Measurements from ENCODE around the gene ASCC3.

Gene ASCC3

DNA sequence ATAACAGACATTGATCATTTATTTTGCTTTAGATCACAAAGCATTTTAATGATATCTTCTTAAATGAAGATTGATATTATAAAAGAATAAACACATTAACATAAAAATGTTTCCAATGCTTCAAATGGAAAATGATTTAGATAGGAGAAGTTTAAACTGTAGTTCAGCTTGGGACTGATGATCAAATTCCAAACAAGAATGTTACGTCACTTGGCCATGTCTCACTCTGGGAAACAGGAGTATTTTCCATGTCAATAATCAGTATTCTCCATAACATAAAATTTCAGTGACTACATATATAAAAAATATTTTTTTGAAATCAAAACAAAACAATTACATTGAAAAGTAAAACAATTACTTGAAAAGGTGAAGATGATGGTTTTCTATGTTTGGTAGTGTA, 363.5 kb downstream of the ASCC3 start:
- Histone ChIP-seq H3K27me3 (ENCODE audit: control insufficient read depth, insufficient read depth, low read length) (no peaks in the 10 kb centered on the region), H3K4me1 (ENCODE audit: control insufficient read depth, insufficient read depth, low read length) (no peaks in the 10 kb centered on the region), H3K9me3 (ENCODE audit: control insufficient read depth, insufficient read depth, low read length) (no peaks in the 10 kb centered on the region), H3K4me3 (ENCODE audit: low read depth, low read length) (no peak overlapping the region), H3K9ac (ENCODE audit: low read depth, low read length) (no peak overlapping the region), H3K27ac (ENCODE audit: low read depth, low read length) (no peak overlapping the region), H3K36me3 (ENCODE audit: control insufficient read depth, insufficient read depth, low read length) (peaks cover 15% of the 10 kb centered on the region)

DNA sequence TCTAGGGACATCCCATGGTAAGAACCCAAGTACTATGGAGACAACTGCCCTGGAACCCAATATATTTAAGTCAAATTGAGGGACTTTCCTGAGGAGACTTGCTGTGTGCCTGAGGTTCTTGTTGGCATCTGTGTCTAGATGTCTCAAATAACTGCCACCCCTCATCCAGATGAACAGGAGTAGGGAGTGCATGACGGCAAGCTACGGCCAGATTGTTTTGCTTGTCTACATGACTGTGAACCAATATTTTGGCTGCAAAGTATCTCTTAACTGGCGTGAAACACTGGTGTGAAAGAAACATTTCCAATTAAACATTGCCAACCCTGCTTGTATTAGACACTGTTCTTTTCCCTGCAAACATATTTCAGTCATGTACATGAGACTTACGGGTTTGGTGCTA, 364.0 kb downstream of the ASCC3 start:
- peaks cover 20% of the 10 kb centered on the region for H3K36me3 ChIP-seq (ENCODE audit: control insufficient read depth, insufficient read depth, low read length)
- no peaks in the 10 kb centered on the region for H3K9me3 ChIP-seq (ENCODE audit: control insufficient read depth, insufficient read depth, low read length)
- H3K27ac ChIP-seq (ENCODE audit: low read depth, low read length), result no peak overlapping the region
- H3K27me3 ChIP-seq (ENCODE audit: control insufficient read depth, insufficient read depth, low read length), result no peaks in the 10 kb centered on the region
- no peak overlapping the region for H3K9ac ChIP-seq (ENCODE audit: low read depth, low read length)
- no peak overlapping the region for H3K4me3 ChIP-seq (ENCODE audit: low read depth, low read length)
- H3K4me1 ChIP-seq (ENCODE audit: control insufficient read depth, insufficient read depth, low read length), result no peaks in the 10 kb centered on the region

- H3K9me3 ChIP-seq (ENCODE audit: control insufficient read depth, insufficient read depth, low read length), result no peaks in the 10 kb centered on the region
- no peak overlapping the region for H3K27ac ChIP-seq (ENCODE audit: low read depth, low read length)
- H3K27me3 ChIP-seq (ENCODE audit: control insufficient read depth, insufficient read depth, low read length), result no peaks in the 10 kb centered on the region
- H3K4me1 ChIP-seq (ENCODE audit: control insufficient read depth, insufficient read depth, low read length), result no peaks in the 10 kb centered on the region
- peaks cover 36% of the 10 kb centered on the region for H3K36me3 ChIP-seq (ENCODE audit: control insufficient read depth, insufficient read depth, low read length)
- H3K9ac ChIP-seq (ENCODE audit: low read depth, low read length), result no peak overlapping the region
- no peak overlapping the region for H3K4me3 ChIP-seq (ENCODE audit: low read depth, low read length)
Observed at GRCh38 chr6:100514660-100515059, 366.5 kb downstream of the ASCC3 start.

DNA sequence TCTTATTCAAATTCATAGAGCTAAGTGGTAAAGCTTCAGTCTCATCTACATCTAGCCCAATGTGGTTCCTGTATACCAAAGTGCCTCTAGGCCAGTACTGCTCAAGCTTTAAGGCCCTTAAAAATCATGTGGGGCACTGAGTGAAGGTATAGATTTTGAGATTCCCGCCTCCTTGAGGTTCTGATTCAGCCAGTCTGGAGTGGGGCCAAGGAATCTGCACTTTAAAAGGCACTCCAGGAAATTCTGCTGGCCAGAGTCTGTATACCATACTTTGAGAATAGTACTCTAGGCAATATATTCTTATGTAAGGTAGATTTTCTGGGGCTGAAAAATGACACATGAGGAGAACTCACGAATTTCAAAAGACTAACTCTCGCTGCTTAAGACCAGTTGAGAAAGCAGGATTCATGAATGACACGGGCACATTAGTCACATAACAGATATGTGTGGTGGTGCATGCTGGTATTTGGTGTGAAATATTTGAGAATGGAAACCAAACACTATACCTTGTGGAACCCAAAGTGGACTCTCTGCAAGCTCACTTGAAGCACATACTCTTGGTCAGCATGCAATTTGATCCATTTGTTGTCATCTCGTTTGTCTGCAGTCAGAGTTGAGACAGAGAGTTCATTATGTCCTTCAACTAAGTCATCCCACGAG, 368.8 kb downstream of the ASCC3 start:
- no peak overlapping the region for H3K27ac ChIP-seq (ENCODE audit: low read depth, low read length)
- no peak overlapping the region for H3K9ac ChIP-seq (ENCODE audit: low read depth, low read length)
- no peaks in the 10 kb centered on the region for H3K27me3 ChIP-seq (ENCODE audit: control insufficient read depth, insufficient read depth, low read length)
- no peaks in the 10 kb centered on the region for H3K4me1 ChIP-seq (ENCODE audit: control insufficient read depth, insufficient read depth, low read length)
- no peak overlapping the region for H3K4me3 ChIP-seq (ENCODE audit: low read depth, low read length)
- H3K9me3 ChIP-seq (ENCODE audit: control insufficient read depth, insufficient read depth, low read length), result no peaks in the 10 kb centered on the region
- H3K36me3 ChIP-seq (ENCODE audit: control insufficient read depth, insufficient read depth, low read length), result peaks cover 49% of the 10 kb centered on the region

- Histone ChIP-seq H3K4me3 (ENCODE audit: low read depth, low read length) (no peak overlapping the region), H3K27me3 (ENCODE audit: control insufficient read depth, insufficient read depth, low read length) (no peaks in the 10 kb centered on the region), H3K9ac (ENCODE audit: low read depth, low read length) (no peak overlapping the region), H3K4me1 (ENCODE audit: control insufficient read depth, insufficient read depth, low read length) (no peaks in the 10 kb centered on the region), H3K27ac (ENCODE audit: low read depth, low read length) (no peak overlapping the region), H3K36me3 (ENCODE audit: control insufficient read depth, insufficient read depth, low read length) (peaks cover 39% of the 10 kb centered on the region), H3K9me3 (ENCODE audit: control insufficient read depth, insufficient read depth, low read length) (no peaks in the 10 kb centered on the region)
Observed at GRCh38 chr6:100509101-100509500, 372.0 kb downstream of the ASCC3 start.

GRCh38 chr6:100506651-100507050, 374.5 kb downstream of the ASCC3 start:
- Histone ChIP-seq H3K36me3 (ENCODE audit: control insufficient read depth, insufficient read depth, low read length) (peaks cover 25% of the 10 kb centered on the region), H3K27me3 (ENCODE audit: control insufficient read depth, insufficient read depth, low read length) (no peaks in the 10 kb centered on the region), H3K9ac (ENCODE audit: low read depth, low read length) (no peak overlapping the region), H3K4me1 (ENCODE audit: control insufficient read depth, insufficient read depth, low read length) (no peaks in the 10 kb centered on the region), H3K27ac (ENCODE audit: low read depth, low read length) (no peak overlapping the region), H3K9me3 (ENCODE audit: control insufficient read depth, insufficient read depth, low read length) (no peaks in the 10 kb centered on the region), H3K4me3 (ENCODE audit: low read depth, low read length) (no peak overlapping the region)

DNA sequence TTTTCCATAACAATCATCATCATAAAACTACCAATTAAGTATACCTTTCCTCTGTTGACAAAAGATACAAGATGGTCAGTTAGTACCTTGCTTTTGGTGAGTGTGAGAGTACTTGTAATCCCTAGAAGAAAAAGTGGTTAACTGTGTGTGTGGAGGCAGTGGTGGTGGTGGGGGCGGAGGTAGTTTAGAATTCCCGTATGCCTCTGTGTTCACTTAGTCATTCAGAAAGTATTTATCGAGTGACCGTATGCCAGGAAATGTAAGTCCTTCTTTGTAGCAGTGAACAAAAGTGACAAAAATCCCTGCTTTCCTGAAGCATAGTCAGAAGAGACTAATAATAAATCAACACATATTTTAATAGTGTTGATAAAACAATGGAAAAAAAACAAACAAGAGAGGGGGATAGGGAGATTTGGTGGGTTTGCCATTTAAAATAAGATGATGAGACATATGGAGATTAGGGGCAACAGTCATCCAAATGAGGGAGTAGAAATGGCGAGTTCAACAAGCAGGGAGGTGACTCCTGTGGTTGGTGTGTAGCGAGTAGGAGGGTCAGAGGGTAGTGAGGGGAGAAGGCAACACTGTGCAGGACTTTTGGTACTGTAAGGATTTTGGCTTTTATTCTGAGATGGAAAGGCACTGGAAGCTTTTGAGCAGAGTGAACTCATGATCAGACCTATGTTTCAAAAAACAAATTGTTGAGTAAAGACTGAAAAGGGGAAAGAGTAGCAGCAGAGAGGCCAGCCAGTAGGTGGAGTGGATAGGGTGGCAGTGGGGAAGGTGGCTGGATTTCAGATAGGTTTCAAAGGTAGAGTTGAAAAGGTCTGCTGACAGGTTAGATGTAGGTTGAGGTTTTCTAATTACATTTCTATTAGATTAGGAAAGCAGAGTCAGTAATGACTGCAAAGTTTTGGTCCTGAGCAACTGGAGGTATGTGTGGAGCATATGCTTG, 376.1 kb downstream of the ASCC3 start:
- Histone ChIP-seq H3K27ac (ENCODE audit: low read depth, low read length) (no peak overlapping the region), H3K9ac (ENCODE audit: low read depth, low read length) (no peak overlapping the region), H3K36me3 (ENCODE audit: control insufficient read depth, insufficient read depth, low read length) (peaks cover 17% of the 10 kb centered on the region; the same call in 1 of the 2 replicates), H3K4me1 (ENCODE audit: control insufficient read depth, insufficient read depth, low read length) (no peaks in the 10 kb centered on the region), H3K9me3 (ENCODE audit: control insufficient read depth, insufficient read depth, low read length) (no peaks in the 10 kb centered on the region), H3K27me3 (ENCODE audit: control insufficient read depth, insufficient read depth, low read length) (no peaks in the 10 kb centered on the region), H3K4me3 (ENCODE audit: low read depth, low read length) (no peak overlapping the region)

GRCh38 chr6:100503043-100503705, 378.0 kb downstream of the ASCC3 start:
- peaks cover 3% of the 10 kb centered on the region; the same call in 1 of the 2 replicates for H3K36me3 ChIP-seq (ENCODE audit: control insufficient read depth, insufficient read depth, low read length)
- H3K27ac ChIP-seq (ENCODE audit: low read depth, low read length), result no peak overlapping the region
- no peaks in the 10 kb centered on the region for H3K27me3 ChIP-seq (ENCODE audit: control insufficient read depth, insufficient read depth, low read length)
- H3K9ac ChIP-seq (ENCODE audit: low read depth, low read length), result no peak overlapping the region
- H3K4me1 ChIP-seq (ENCODE audit: control insufficient read depth, insufficient read depth, low read length), result no peaks in the 10 kb centered on the region
- H3K4me3 ChIP-seq (ENCODE audit: low read depth, low read length), result no peak overlapping the region
- no peaks in the 10 kb centered on the region for H3K9me3 ChIP-seq (ENCODE audit: control insufficient read depth, insufficient read depth, low read length)

- peaks cover 6% of the 10 kb centered on the region; the same call in 1 of the 2 replicates for H3K4me1 ChIP-seq (ENCODE audit: control insufficient read depth, insufficient read depth, low read length)
- no peak overlapping the region for H3K9ac ChIP-seq (ENCODE audit: low read depth, low read length)
- H3K27ac ChIP-seq (ENCODE audit: low read depth, low read length), result no peak overlapping the region
- H3K9me3 ChIP-seq (ENCODE audit: control insufficient read depth, insufficient read depth, low read length), result no peaks in the 10 kb centered on the region
- no peaks in the 10 kb centered on the region for H3K27me3 ChIP-seq (ENCODE audit: control insufficient read depth, insufficient read depth, low read length)
- no peak overlapping the region for H3K4me3 ChIP-seq (ENCODE audit: low read depth, low read length)
- no peaks in the 10 kb centered on the region for H3K36me3 ChIP-seq (ENCODE audit: control insufficient read depth, insufficient read depth, low read length)
Observed at GRCh38 chr6:100493206-100493888, 387.8 kb downstream of the ASCC3 start.

DNA sequence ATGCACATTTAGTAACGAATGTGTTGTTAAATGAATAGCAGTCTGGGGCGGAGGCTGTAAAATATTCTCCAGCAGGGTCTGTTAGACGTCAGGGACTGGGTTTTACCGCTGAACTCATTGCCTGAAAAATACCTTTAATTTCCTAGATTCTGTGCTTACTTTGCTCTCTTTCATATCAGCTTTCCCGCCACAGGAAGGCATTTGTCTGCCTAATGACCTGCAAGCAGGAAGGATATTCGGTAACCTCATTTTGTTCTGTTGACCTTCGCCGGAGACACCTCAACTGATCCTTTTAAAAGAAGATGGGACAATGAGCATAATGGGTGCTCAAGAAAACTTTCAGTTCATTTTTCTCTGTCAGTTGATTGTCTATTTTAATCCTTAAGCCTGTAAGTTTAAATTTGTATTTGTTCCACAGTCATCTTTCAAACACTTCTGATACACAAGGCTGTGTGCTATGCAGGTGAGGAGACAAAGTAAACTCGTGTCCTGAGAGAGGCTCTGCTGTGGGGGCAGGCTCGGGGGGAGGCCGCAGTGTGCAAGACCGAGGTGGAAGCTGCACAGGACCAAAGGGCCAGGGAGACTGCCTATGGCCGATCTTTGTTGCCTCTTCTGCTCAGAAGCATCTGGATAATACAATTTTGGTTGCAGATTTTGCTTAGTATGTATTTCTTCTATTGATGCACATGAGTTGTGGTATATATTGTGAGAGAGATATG, 389.0 kb downstream of the ASCC3 start:
- H3K36me3 ChIP-seq (ENCODE audit: control insufficient read depth, insufficient read depth, low read length), result no peaks in the 10 kb centered on the region
- no peak overlapping the region for H3K9ac ChIP-seq (ENCODE audit: low read depth, low read length)
- no peak overlapping the region for H3K4me3 ChIP-seq (ENCODE audit: low read depth, low read length)
- H3K9me3 ChIP-seq (ENCODE audit: control insufficient read depth, insufficient read depth, low read length), result no peaks in the 10 kb centered on the region
- peaks cover 6% of the 10 kb centered on the region; the same call in 1 of the 2 replicates for H3K4me1 ChIP-seq (ENCODE audit: control insufficient read depth, insufficient read depth, low read length)
- no peak overlapping the region for H3K27ac ChIP-seq (ENCODE audit: low read depth, low read length)
- H3K27me3 ChIP-seq (ENCODE audit: control insufficient read depth, insufficient read depth, low read length), result no peaks in the 10 kb centered on the region

All from HUES48 (cell line).